Vagina (tissue), 2 donors: ENCODE results near the gene APAF1. TPM values are rescaled to one million over a fixed set of nuclear protein-coding genes. Genes with fewer than 3 reads are reported as not detected.
A peak's percentile ranks its signal among the peaks of the same experiment; 100 is the strongest.

Source experiments
- DNase-seq, 2 donors: peaks; one replicate each; pipeline ENCODE4 v3.0.0-alpha.2; 2017; ENCODE audit errors: extremely low spot score in 2 of 2
- H3K27ac ChIP-seq: fragments of 200-600 bp; sonication (generic); one replicate; pipeline ENCODE4 v1.5.1; 2019
- H3K27me3 ChIP-seq: fragments of 200-600 bp; sonication (generic); one replicate; pipeline ENCODE4 v1.5.1; 2019
- H3K36me3 ChIP-seq, 2 donors: fragments of 200-600 bp; sonication (generic); one replicate each; pipeline ENCODE4 v1.5.1; 2017 to 2019
- H3K4me1 ChIP-seq: fragments of 200-600 bp; sonication (generic); one replicate; pipeline ENCODE4 v1.5.1; 2019
- H3K4me3 ChIP-seq, 2 donors: fragments of 200-600 bp; sonication (generic); 1 replicate in 1 of 2; 2 replicates in 1 of 2; pipeline ENCODE4 v1.5.1; 2016 to 2019
- H3K9me3 ChIP-seq: fragments of 200-600 bp; sonication (generic); one replicate; pipeline ENCODE4 v1.5.1; 2019
- CTCF ChIP-seq, 3 experiments: fragments of 450-650 bp in 2 of 3; fragments of 200-600 bp in 1 of 3; sonication (generic) in 1 of 3; IDR thresholded peaks; one replicate each; pipeline ENCODE4 v1.5.1; 2017 to 2019; ENCODE audit warnings: antibody characterized with exemption in 3 of 3, mild to moderate bottlenecking in 2 of 3, moderate library complexity in 2 of 3
- POLR2A ChIP-seq, 2 donors: fragments of 450-650 bp; IDR thresholded peaks; one replicate each; pipeline ENCODE4 v1.6.1; 2017; ENCODE audit warnings: antibody characterized with exemption in 2 of 2, mild to moderate bottlenecking in 2 of 2, moderate library complexity in 2 of 2
- POLR2AphosphoS5 ChIP-seq, 2 donors: sonication (generic); formaldehyde crosslinking; IDR thresholded peaks; one replicate each; pipeline ENCODE4 v1.9.0; 2017; ENCODE audit warnings: antibody characterized with exemption in 2 of 2, mild to moderate bottlenecking in 2 of 2, low read depth in 1 of 2; ENCODE audit not compliant: insufficient read depth in 1 of 2
- intact Hi-C: fragments of 100-400 bp; cut with DNase I; formaldehyde crosslinking; loops from one replicate; pipeline ENCODE4 v1.15.1; 2023
- total RNA-seq: library from RNA; depleted of rRNA; stranded (reverse); fragments of >200 nt; gene quantifications from one replicate; pipeline ENCODE4 v1.2.3, GENCODE V29; 2016

The APAF1 gene
- total RNA-seq, 1 donor from 2014 or later, result 12.8 TPM

GRCh38 chr12:98610596-98610995, 34.5 kb upstream of the APAF1 start:
- no peak for TF ChIP-seq CTCF (IDR thresholded peaks at IDR 0.05)
- DNase-seq, result no peak
- intact Hi-C loops, result no loop called here
- Histone ChIP-seq H3K9me3 (no peaks in the 10 kb centered on the region), H3K4me3 (no peak overlapping the region), H3K4me1 (no peaks in the 10 kb centered on the region), H3K27me3 (no peaks in the 10 kb centered on the region), H3K36me3 (no peaks in the 10 kb centered on the region), H3K27ac (no peak overlapping the region)

GRCh38 chr12:98612696-98613334, 32.3 kb upstream of the APAF1 start:
- TF ChIP-seq CTCF (IDR thresholded peaks at IDR 0.05) (no peak), POLR2A (IDR thresholded peaks at IDR 0.05) (no peak), POLR2AphosphoS5 (IDR thresholded peaks at IDR 0.05; ENCODE audit: insufficient read depth in 1 of 2, low read depth in 1 of 2) (no peak)
- Histone ChIP-seq H3K4me3 (no peak overlapping the region), H3K9me3 (no peaks in the 10 kb centered on the region), H3K36me3 (no peaks in the 10 kb centered on the region), H3K27ac (no peak overlapping the region), H3K4me1 (no peaks in the 10 kb centered on the region), H3K27me3 (no peaks in the 10 kb centered on the region)
- intact Hi-C loops, result no loop called here
- no peak for DNase-seq

- Histone ChIP-seq H3K9me3 (no peaks in the 10 kb centered on the region), H3K27ac (no peak overlapping the region), H3K27me3 (no peaks in the 10 kb centered on the region), H3K4me1 (peaks cover 5% of the 10 kb centered on the region), H3K36me3 (no peaks in the 10 kb centered on the region), H3K4me3 (no peak overlapping the region)
- no peak for TF ChIP-seq POLR2A (IDR thresholded peaks at IDR 0.05)
- TF ChIP-seq POLR2AphosphoS5 (IDR thresholded peaks at IDR 0.05; ENCODE audit: insufficient read depth in 1 of 2, low read depth in 1 of 2), result no peak
- no peak for TF ChIP-seq CTCF (IDR thresholded peaks at IDR 0.05)
- intact Hi-C loops, result no loop called here
- DNase-seq, result no peak
Observed at GRCh38 chr12:98618952-98619351, 26.1 kb upstream of the APAF1 start.

GRCh38 chr12:98635657-98636323, 9.3 kb upstream of the APAF1 start:
- H3K27ac ChIP-seq, result no peak overlapping the region
- H3K4me3 ChIP-seq, result no peak overlapping the region
- H3K36me3 ChIP-seq, result no peaks in the 10 kb centered on the region
- TF ChIP-seq POLR2AphosphoS5 (IDR thresholded peaks at IDR 0.05; ENCODE audit: insufficient read depth in 1 of 2, low read depth in 1 of 2), result peak in 1 of 2 donors; percentile 33
- no peak for TF ChIP-seq POLR2A (IDR thresholded peaks at IDR 0.05)
- no peaks in the 10 kb centered on the region for H3K27me3 ChIP-seq
- H3K4me1 ChIP-seq, result no peaks in the 10 kb centered on the region
- DNase-seq, result no peak
- intact Hi-C loops, result no loop called here
- no peaks in the 10 kb centered on the region for H3K9me3 ChIP-seq

- TF ChIP-seq CTCF (IDR thresholded peaks at IDR 0.05) (no peak), POLR2A (IDR thresholded peaks at IDR 0.05) (no peak), POLR2AphosphoS5 (IDR thresholded peaks at IDR 0.05; ENCODE audit: insufficient read depth in 1 of 2, low read depth in 1 of 2) (no peak)
- H3K4me3 ChIP-seq, result no peak overlapping the region
- DNase-seq, result no peak
- H3K27ac ChIP-seq, result no peak overlapping the region
- H3K9me3 ChIP-seq, result no peaks in the 10 kb centered on the region
- intact Hi-C loops, result no loop called here
- no peaks in the 10 kb centered on the region for H3K27me3 ChIP-seq
- peaks cover under 1% of the 10 kb centered on the region for H3K4me1 ChIP-seq
- H3K36me3 ChIP-seq, result no peaks in the 10 kb centered on the region
Observed at GRCh38 chr12:98637068-98637467, 8.0 kb upstream of the APAF1 start.
